Measurements from ENCODE around the gene REXO5.
"Not testable (repeated sequence)": the region's sequence is repeated elsewhere in the genome, so short reads cannot be mapped to it uniquely, and the experiment has no call there.

The REXO5 gene

GRCh38 chr16:20803192-20803560 is 3.2 kb upstream of the REXO5 start:
- no peak for DNase-seq (ENCODE audit: low read depth)

DNA sequence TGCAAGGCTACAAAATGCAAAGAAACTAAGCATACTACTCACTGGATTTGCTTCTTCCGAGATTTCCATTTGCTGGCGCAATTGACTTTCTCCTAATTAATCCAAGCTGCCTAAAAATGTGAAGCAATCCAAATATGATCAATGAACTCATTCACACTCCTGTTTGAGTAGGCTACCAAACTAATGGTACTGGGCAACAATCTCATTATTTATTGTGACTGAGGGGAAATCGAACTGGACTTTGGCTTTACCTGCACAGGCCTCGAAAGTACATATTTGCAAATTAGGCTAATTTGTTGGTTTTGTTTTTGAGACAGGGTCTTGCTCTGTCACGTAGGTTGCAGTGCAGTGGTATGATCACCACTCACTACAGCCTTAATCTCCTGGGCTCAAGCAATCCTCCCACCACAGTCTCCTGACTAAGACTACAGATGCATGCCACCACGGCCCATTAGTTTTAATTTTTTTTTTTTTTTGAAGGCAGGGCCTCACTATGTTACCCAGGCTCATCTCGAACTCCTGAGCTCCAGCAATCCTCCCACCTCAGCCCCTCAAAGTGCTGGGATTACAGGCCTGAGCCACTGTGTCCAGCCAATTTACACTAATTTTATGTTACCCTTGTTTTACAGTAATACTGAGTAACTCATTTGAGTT is 2.6 kb upstream of the REXO5 start:
- no peak for DNase-seq (ENCODE audit: low read depth)

DNA sequence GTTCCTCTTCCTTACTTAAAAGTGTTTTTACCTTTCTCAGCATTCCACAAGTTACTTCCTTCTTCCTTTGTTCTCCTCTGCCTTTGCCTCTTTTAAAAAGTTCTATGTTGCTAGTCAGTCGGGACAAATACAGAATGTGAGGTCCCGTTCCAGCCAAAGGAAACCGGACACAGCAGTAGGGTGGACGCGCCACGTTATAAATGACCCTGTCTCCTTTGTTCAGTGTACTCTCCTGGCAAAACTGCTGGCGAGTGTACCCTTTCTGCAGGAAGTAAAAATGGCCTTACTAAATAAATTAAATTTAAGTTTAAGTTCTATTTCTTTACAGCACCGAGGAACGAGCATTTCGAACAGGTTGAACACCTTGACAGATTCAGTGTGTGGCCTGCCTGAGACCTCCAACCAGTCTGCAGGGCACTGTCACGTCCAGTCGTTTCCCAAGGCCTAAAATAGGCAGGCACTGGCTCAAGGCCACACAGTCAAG is 601 bp upstream of the REXO5 start:
- DNase-seq (ENCODE audit: low read depth) = not testable (repeated sequence)

- DNase-seq (ENCODE audit: low read depth) = no peak
Observed at GRCh38 chr16:20807862-20808261, 1.5 kb downstream of the REXO5 start.

DNA sequence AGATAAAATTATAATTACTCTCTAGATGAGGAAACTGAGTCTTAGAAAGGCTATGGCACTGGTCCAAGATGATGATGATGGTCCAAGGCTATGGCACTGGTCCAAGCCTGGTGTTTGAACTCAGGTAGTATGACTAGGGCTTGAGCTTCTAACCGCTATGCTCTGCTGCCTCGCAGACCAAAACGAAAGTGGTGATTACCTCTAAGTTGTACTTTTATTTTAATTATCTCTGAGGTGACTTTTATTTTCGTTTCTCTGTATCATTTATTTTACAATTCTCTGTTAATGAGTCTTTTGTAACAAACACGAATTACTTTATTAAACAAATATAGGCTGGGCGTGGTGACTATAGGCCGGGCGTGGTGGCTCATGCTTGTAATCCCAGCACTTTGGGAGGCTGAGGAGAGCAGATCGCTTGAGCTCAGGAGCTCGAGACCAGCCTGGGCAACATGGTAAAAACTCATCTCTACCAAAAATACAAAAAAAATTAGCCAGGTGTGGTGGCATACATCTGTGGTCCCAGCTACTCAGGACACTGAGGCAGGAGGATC is 5.6 kb downstream of the REXO5 start:
- no peak for DNase-seq (ENCODE audit: low read depth)

DNA sequence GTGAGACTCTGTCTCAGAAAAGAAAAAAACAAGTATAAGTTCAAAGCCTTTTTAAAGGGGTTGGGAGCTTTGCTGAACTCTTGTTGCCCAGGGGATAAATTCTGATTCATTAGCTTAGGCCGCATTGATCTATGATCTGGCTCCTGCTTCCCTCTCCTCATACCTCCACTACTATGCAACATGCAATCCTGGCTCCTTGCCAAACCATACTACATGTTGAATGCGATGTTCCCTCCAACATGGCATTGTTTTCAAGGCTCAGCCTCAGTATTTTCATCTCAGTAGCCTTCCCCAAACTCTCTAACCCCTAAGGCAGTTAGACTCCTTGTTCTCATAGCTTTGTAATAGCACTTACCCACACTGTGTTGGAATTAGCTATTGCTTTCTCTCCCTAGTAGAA is 6.2 kb downstream of the REXO5 start:
- DNase-seq (ENCODE audit: low read depth) = no peak

- no peak for DNase-seq (ENCODE audit: low read depth)
Observed at GRCh38 chr16:20814784-20815183, 8.5 kb downstream of the REXO5 start.

GRCh38 chr16:20818929-20819585 is 12.7 kb downstream of the REXO5 start:
- no peak for DNase-seq (ENCODE audit: low read depth)

DNA sequence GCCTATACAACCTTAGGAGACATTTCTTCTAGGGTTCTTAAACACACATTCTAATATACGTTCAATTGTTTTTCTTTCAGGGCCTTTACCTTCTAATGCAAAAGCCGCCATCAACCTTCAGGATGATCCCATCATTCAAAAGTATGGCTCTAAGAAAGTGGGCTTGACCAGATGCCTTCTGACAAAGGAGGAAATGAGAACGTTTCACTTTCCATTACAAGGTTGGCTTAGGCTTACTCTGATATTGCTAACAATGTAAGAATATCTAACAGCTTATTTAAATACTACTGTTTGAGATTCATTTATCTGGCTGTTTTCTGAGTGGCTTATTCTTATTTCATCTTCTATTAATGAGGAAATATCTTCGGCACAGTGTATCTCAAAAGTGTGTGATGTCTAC is 15.4 kb downstream of the REXO5 start:
- no peak for DNase-seq (ENCODE audit: low read depth)

DNA sequence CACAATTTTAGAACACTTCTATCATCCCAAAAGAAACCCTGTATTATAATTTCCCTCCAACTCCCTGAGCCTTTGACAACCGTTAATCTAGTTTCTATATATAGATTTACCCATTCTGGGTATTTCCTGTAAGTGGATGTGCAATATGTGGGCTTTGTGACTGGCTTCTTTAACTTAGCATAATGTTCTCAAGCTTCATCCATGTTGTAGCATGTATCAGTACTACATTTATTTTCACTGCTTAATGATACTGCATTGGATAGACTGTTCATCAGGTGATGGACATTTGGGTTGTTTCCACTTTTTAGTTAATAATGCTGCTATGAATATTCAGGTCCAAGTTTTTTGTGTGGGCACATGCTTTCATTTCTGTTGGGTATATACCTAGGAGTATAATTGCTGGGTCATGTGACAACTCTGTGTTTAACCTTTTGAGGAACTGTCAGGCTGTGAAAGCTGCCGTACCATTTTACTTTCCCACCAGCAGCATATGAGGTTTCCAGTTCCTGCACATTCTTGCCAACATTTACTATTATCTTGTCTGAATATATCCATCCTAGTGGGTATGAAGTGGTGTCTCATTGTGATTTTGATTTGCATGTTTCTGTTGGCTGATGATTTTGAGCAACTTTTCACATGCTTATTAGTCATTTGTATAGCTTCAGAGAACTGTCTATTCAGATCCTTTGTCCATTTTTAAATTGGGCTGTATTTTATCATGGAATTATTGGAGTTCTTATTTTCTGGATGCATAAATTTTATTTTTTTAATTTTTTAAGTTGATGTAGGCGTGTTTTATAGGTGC is 16.4 kb downstream of the REXO5 start:
- DNase-seq (ENCODE audit: low read depth) = no peak

DNA sequence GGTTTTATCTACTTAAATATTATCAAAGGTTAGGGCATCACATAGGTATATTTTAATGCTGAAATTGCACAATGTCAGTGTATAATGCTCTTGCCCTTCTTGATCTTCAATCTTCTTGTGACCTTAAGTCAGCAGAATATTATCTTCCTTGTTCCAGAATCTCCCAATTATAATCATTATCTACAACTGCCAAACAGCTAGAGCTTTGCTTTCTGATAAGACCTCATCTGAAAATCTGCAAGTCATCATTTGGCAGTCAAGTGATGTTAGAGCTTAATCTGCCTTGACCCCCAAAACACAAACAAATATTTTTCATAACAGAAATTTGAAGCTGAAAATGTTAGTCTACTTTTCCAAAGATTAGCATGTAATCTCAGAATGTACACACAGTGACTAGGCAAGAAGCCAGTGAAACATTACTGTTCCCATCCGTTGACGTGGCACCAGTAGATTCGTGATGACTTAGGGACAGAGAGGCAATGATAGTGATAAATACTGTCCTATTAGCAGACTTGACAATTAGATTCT is 19.8 kb downstream of the REXO5 start:
- DNase-seq (ENCODE audit: low read depth) = no peak

- DNase-seq (ENCODE audit: low read depth) = no peak
Observed at GRCh38 chr16:20829536-20829935, 23.2 kb downstream of the REXO5 start.

GRCh38 chr16:20830372-20830771 is 24.0 kb downstream of the REXO5 start:
- DNase-seq (ENCODE audit: low read depth) = no peak

GRCh38 chr16:20833086-20833485 is 26.8 kb downstream of the REXO5 start:
- DNase-seq (ENCODE audit: low read depth) = no peak

DNA sequence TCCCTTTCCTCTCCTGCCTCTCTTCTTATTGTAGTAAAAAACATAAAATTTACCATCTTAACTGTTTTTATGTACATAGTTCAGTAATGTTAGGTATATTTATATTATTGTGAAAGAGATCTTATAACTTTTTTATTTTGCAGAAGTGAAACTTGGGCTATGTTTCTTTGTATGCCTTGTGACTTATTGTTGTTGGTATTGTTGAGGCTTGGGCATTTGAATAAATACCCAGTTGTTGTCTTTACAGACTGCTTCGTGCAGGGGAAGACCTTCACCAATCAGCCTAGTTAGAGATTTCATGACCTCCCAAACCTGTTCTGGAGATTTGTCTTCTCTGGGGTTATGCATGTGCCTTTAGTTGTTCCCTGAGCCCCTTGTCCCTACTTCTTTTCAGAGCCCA is 31.9 kb downstream of the REXO5 start:
- DNase-seq (ENCODE audit: low read depth) = no peak

DNA sequence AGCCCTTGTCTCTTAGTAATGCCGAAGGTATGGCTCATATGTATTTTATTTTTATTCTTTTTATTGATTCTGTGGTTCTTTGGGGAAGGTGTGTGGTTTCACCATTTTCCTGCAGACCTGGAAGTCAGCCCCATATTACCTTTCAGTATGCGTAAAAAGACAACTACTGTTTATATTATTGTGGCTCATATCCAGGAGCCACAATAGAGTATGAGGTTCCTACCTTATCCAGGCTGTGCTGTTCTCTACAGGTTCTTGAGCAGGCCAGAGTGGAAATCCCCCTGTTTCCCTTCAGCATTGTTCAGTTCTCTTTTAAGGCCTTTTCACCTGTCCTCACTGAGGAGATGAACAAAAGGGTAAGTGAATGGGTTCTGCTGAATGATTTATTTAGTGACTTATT is 33.2 kb downstream of the REXO5 start:
- DNase-seq (ENCODE audit: low read depth) = no peak

GRCh38 chr16:20844054-20844453 is 37.7 kb downstream of the REXO5 start:
- no peak for DNase-seq (ENCODE audit: low read depth)

DNA sequence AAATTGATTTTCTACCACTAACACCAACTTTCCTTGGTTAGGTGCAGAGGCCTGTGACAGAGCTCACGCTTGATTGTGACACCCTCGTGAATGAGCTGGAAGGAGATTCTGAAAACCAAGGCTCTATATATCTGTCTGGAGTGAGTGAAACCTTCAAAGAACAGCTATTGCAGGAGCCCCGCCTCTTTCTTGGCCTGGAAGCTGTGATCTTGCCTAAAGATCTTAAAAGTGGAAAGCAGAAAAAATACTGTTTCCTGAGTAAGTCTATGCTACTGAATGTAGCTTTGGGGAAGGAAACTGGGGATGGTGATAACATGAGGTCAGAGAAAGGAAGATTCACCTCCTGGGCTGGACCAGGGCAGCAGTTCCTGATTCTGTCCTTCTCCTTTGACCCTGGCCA is 38.3 kb downstream of the REXO5 start:
- DNase-seq (ENCODE audit: low read depth) = no peak

GRCh38 chr16:20846030-20846429 is 39.7 kb downstream of the REXO5 start:
- no peak for DNase-seq (ENCODE audit: low read depth)

GRCh38 chr16:20846551-20846950 is 40.2 kb downstream of the REXO5 start:
- no peak for DNase-seq (ENCODE audit: low read depth)

DNA sequence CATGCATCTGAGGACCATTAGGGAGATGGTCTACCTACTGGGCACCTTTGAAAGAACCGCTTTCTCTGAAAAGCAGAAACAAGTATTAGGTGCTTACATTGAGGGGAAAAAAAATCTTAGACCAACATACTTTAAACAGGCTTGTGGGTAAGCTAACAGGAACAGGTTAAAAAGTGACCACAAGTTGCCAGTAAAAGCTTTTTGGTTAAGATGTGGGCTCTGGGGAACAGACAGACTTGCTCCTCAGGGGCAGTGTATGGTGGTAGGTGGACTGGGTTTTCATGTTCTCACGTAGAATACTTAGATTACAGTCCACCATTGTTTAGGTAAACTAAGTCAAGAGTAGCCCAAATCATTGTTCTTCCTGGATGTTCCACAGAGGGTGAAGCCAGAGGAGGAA is 41.2 kb downstream of the REXO5 start:
- DNase-seq (ENCODE audit: low read depth) = no peak

DNA sequence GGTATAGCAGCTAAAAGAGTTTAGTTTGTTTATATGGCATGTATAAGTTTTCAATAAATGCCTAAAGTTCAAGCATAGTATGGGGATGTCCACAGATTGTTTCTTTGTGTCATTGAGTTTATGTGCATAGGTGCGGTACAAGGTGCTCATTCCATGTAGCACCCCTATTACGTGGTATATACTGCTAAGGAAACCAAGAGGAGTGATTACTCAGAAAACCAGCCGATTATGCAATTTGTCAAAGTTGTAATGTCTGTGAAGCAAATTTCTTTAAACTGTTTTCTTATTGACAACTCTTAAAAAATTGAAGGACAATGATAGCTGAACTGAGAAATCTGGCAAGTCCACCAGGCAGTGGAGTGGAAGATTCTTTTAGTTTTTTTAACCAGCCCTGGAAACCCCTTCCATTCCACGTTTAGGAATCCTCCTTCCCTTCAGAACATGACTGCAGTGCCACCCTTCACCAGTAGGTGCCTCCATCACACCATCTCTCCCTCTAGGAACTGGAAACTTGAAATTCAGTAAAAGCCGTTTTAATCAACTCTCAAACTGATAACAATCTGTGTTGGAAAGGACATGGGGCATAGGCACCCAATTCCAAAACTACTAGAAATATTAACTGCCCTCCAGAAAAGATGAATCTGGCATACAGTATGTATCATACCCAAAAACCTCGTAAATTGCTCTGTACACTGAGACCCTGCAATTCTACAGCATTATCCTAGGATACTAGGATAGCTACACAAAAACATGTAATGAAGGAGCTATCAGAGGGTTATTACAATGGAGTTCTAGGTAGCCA is 43.5 kb downstream of the REXO5 start:
- DNase-seq (ENCODE audit: low read depth) = no peak

All from non-pigmented ciliary epithelial cell (primary cell).